CD1c-positive myeloid dendritic cell (primary cell): ENCODE results near the gene MSANTD1.
"Not testable (repeated sequence)": the region's sequence is repeated elsewhere in the genome, so short reads cannot be mapped to it uniquely, and the experiment has no call there.

ENCODE experiments used
- DNase-seq: peaks from one replicate; pipeline ENCODE4 v3.0.0-alpha.2; 2016; ENCODE audit errors: extremely low spot score

MSANTD1 gene

GRCh38 chr4:3290889-3291321 lies 41.9 kb downstream of the MSANTD1 start:
- DNase-seq = no peak

- no peak for DNase-seq
These were observed 42.5 kb downstream of the MSANTD1 start for GRCh38 chr4:3291411-3291968.

- peak; percentile 68 for DNase-seq
These were observed 43.1 kb downstream of the MSANTD1 start for GRCh38 chr4:3291969-3292570.

GRCh38 chr4:3292571-3293400 lies 43.8 kb downstream of the MSANTD1 start, which contains the start of gene RGS12:
RGS12 (plus strand) TSS chr4:3293021; CDS start chr4:3316171, 23,150 bp downstream.
- DNase-seq = peak; percentile 91

GRCh38 chr4:3293401-3294391 lies 44.7 kb downstream of the MSANTD1 start:
- DNase-seq = no peak

- DNase-seq = no peak
These were observed 45.7 kb downstream of the MSANTD1 start for GRCh38 chr4:3294401-3295241.

- no peak for DNase-seq
These were observed 47.1 kb downstream of the MSANTD1 start for GRCh38 chr4:3295837-3296624.

- no peak for DNase-seq
These were observed 47.7 kb downstream of the MSANTD1 start for GRCh38 chr4:3296651-3297050.

- DNase-seq = no peak
These were observed 48.3 kb downstream of the MSANTD1 start for GRCh38 chr4:3297066-3297859.

- DNase-seq = no peak
These were observed 50.4 kb downstream of the MSANTD1 start for GRCh38 chr4:3299122-3299975.

GRCh38 chr4:3299976-3300671 lies 51.2 kb downstream of the MSANTD1 start:
- no peak for DNase-seq

- not testable (repeated sequence) for DNase-seq
These were observed 51.9 kb downstream of the MSANTD1 start for GRCh38 chr4:3300882-3301281.

GRCh38 chr4:3301450-3302172 lies 52.7 kb downstream of the MSANTD1 start:
- DNase-seq = no peak

GRCh38 chr4:3302173-3302785 lies 53.3 kb downstream of the MSANTD1 start:
- DNase-seq = peak; percentile 45

GRCh38 chr4:3302786-3303564 lies 54.0 kb downstream of the MSANTD1 start:
- DNase-seq = no peak

- DNase-seq = no peak
These were observed 54.5 kb downstream of the MSANTD1 start for GRCh38 chr4:3303565-3303824.
